ENCODE data around the gene ADRM1. TPM values are rescaled to one million over a fixed set of nuclear protein-coding genes. Genes with fewer than 3 reads are reported as not detected.

The ADRM1 gene
- total and polyA plus RNA-seq, 2 of the 4 experiments (the other 2 are of a cell fraction) = 103 to 149 TPM

DNA sequence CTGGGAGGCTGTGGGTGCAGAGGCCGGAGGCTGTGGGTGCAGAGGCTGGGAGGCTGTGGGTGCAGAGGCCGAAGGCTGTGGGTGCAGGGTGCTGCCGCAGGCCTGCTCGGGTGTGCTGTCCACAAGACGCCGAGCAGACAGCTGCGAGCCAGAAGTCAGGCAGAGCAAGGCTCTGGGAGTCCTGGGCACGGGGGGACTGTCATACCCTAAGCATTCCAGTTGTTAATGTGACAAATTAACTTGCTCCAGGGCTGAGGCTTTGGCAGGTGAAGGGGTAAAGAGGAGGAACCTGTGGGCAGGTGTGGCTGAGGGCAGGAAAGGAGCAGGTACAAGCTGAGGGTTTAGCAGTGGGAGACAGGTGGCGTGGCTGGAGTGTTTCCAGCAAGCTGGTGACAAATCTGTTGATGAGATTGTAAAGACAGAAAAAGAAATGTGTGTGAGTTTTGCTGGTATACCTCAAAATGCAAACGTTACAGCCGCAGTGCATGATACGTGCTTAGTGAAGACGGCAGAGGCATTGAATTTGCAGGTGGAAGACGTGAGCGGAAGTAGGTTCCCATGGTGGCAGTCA, 14.2 kb upstream of the ADRM1 start:
- H4K5ac ChIP-seq (ENCODE audit: low read depth, low read length) = no peak overlapping the region
- dilution Hi-C loops (cut with HindIII; ENCODE audit: low sequenced_read_pairs, unreplicated experiment) = loop anchor here (25.0 kb wide), 1 partner anchor 99 kb away; the partner anchor contains the start of gene RPS21
- no peak overlapping the region for H2BK15ac ChIP-seq (ENCODE audit: low read depth, low read length)
- H3K4ac ChIP-seq (ENCODE audit: low read depth, low read length) = no peak overlapping the region
- H4K20me1 ChIP-seq (ENCODE audit: insufficient read depth, low read length) = no peaks in the 10 kb centered on the region; the same call in none of the 2 replicates
- H4K8ac ChIP-seq (ENCODE audit: low read depth in 2 of 2, low read length in 2 of 2) = no peak overlapping the region
- H3K27me3 ChIP-seq (ENCODE audit: control insufficient read depth, insufficient read depth, low read length) = no peaks in the 10 kb centered on the region
- no peak overlapping the region for H3K23ac ChIP-seq (ENCODE audit: low read depth, low read length)
- no peak overlapping the region for H2BK20ac ChIP-seq (ENCODE audit: low read depth, low read length)
- WGBS, 2 experiments (ENCODE audit: extremely low coverage in 2 of 2, insufficient read length in 1 of 2) = 93% methylated on average over 12 of the region's 15 CpGs; no CpG with 5 or more reads in 1 of the 2 experiments
- H2AK5ac ChIP-seq (ENCODE audit: low read depth, low read length) = no peak overlapping the region
- H2AFZ ChIP-seq (replicated peaks; ENCODE audit: low read length, poor library complexity) = no peak overlapping the region
- TF ChIP-seq USF2 (IDR thresholded peaks at IDR 0.05; ENCODE audit: low read depth, low read length) = no peak
- TF ChIP-seq SMC3 (IDR thresholded peaks at IDR 0.05; ENCODE audit: low read depth, low read length) = no peak
- no peak for TF ChIP-seq RFX5 (IDR thresholded peaks at IDR 0.05; ENCODE audit: low read depth, low read length)
- TF ChIP-seq MAZ (IDR thresholded peaks at IDR 0.05; ENCODE audit: borderline replicate concordance, low read depth, low read length) = no peak
- no peak for TF ChIP-seq CEBPB (IDR thresholded peaks at IDR 0.05; ENCODE audit: low read depth, low read length)
- TF ChIP-seq NFE2L2 (IDR thresholded peaks at IDR 0.05; ENCODE audit: low read depth, low read length) = no peak
- TF ChIP-seq MAFK (IDR thresholded peaks at IDR 0.05; ENCODE audit: low read depth, low read length) = no peak
- no peak for TF ChIP-seq FOS (IDR thresholded peaks at IDR 0.05; ENCODE audit: low read depth, low read length)
- no peak overlapping the region for H3K27ac ChIP-seq (ENCODE audit: insufficient read depth, low read length)
- H3K9me3 ChIP-seq (ENCODE audit: control insufficient read depth, insufficient read depth, low read length) = no peaks in the 10 kb centered on the region
- no peak overlapping the region for H2AK9ac ChIP-seq (replicated peaks; ENCODE audit: low read depth, low read length, poor library complexity)
- H2BK120ac ChIP-seq (ENCODE audit: low read depth, low read length) = no peak overlapping the region
- no peak for ATAC-seq (ENCODE audit: low read depth)
- intact Hi-C loops (cut with micrococcal nuclease) = no loop called here
- H4K91ac ChIP-seq (ENCODE audit: insufficient read depth, low read depth, low read length) = no peak overlapping the region
- in situ Hi-C loops (cut with MboI; ENCODE audit: low sequenced_read_pairs) = loop anchor here (25.0 kb wide), 1 partner anchor 324 kb away; no protein-coding TSS in a partner anchor
- no peaks in the 10 kb centered on the region; a peak in 1 of 4 replicates for H3K79me1 ChIP-seq (ENCODE audit: low read depth in 1 of 2, low read length in 2 of 2)
- no peak overlapping the region for H3K14ac ChIP-seq (replicated peaks; ENCODE audit: low read depth, low read length)
- no peak overlapping the region for H3K18ac ChIP-seq (ENCODE audit: low read depth, low read length)
- H3K4me1 ChIP-seq (ENCODE audit: control insufficient read depth, insufficient read depth, low read length) = no peaks in the 10 kb centered on the region
- no TSS peak for BruUV-seq (replicated peaks)
- no peak for DNase-seq
- H3K4me2 ChIP-seq (ENCODE audit: low read depth, low read length) = no peak overlapping the region
- CTCF ChIA-PET = no interaction called here
- H3K56ac ChIP-seq (ENCODE audit: extremely low read depth, insufficient read depth, low read length) = no peak overlapping the region
- H3K9ac ChIP-seq (ENCODE audit: low read depth, low read length) = no peak overlapping the region
- no peak overlapping the region for H3K4me3 ChIP-seq (ENCODE audit: insufficient read depth, low read depth, low read length)
- POLR2A ChIA-PET (ENCODE audit: unreplicated experiment) = no interaction called here
- no peak overlapping the region for H2BK5ac ChIP-seq (ENCODE audit: low read depth, low read length, poor library complexity, severe bottlenecking)
- H3K36me3 ChIP-seq (ENCODE audit: control insufficient read depth, insufficient read depth, low read length) = peaks cover 49% of the 10 kb centered on the region
- no peaks in the 10 kb centered on the region; the same call in 1 of the 2 replicates for H3K9me1 ChIP-seq (ENCODE audit: insufficient read depth, low read length)
